ENCODE data around the gene AURKA. TPM values are rescaled to one million over a fixed set of nuclear protein-coding genes. Genes with fewer than 3 reads are reported as not detected.

Gene AURKA
- total RNA-seq: 3.2 TPM
- long read RNA-seq, partial matches to known transcripts: 1 of 11 reads
- long read RNA-seq, other reads (novel, unspliced or antisense): 3 of 11 reads

GRCh38 chr20:56392132-56392880, at the start of gene AURKA, which contains the start of gene CSTF1:
Gene AURKA (minus strand): TSS chr20:56392215. CDS start chr20:56388197, 4,018 bp downstream.
Gene CSTF1 (plus strand): TSS chr20:56392645. CDS start chr20:56395553, 2,908 bp downstream.
- intact Hi-C loops (cut with DNase I): loop anchor here (1.0 kb wide), 1 partner anchor 76 kb away; the partner anchor contains the start of gene RTF2
- DNase-seq (ENCODE audit: low spot score): peak; percentile 100

GRCh38 chr20:56440346-56441007, 48.5 kb upstream of the AURKA start:
- intact Hi-C loops (cut with DNase I): no loop called here
- DNase-seq (ENCODE audit: low spot score): no peak

- no peak for DNase-seq (ENCODE audit: low spot score)
- intact Hi-C loops (cut with DNase I): no loop called here
These were observed 47.8 kb upstream of the AURKA start for GRCh38 chr20:56439771-56440291.

- intact Hi-C loops (cut with DNase I): no loop called here
- no peak for DNase-seq (ENCODE audit: low spot score)
These were observed 46.3 kb upstream of the AURKA start for GRCh38 chr20:56438284-56438683.

- no peak for DNase-seq (ENCODE audit: low spot score)
- intact Hi-C loops (cut with DNase I): no loop called here
These were observed 45.4 kb upstream of the AURKA start for GRCh38 chr20:56437196-56437960.

GRCh38 chr20:56433880-56434255, 41.9 kb upstream of the AURKA start:
- intact Hi-C loops (cut with DNase I): no loop called here
- no peak for DNase-seq (ENCODE audit: low spot score)

GRCh38 chr20:56433221-56433879, 41.3 kb upstream of the AURKA start:
- intact Hi-C loops (cut with DNase I): no loop called here
- DNase-seq (ENCODE audit: low spot score): no peak

GRCh38 chr20:56431471-56431870, 39.5 kb upstream of the AURKA start:
- intact Hi-C loops (cut with DNase I): no loop called here
- DNase-seq (ENCODE audit: low spot score): no peak

GRCh38 chr20:56430957-56431356, 38.9 kb upstream of the AURKA start:
- no peak for DNase-seq (ENCODE audit: low spot score)
- intact Hi-C loops (cut with DNase I): no loop called here

- no peak for DNase-seq (ENCODE audit: low spot score)
- intact Hi-C loops (cut with DNase I): no loop called here
These were observed 38.4 kb upstream of the AURKA start for GRCh38 chr20:56430461-56430860.

- DNase-seq (ENCODE audit: low spot score): peak; percentile 36
- intact Hi-C loops (cut with DNase I): no loop called here
These were observed 37.9 kb upstream of the AURKA start for GRCh38 chr20:56429941-56430340.

GRCh38 chr20:56429502-56429901, 37.5 kb upstream of the AURKA start:
- peak; percentile 38 for DNase-seq (ENCODE audit: low spot score)
- intact Hi-C loops (cut with DNase I): no loop called here

- DNase-seq (ENCODE audit: low spot score): peak; percentile 66
- intact Hi-C loops (cut with DNase I): no loop called here
These were observed 36.9 kb upstream of the AURKA start for GRCh38 chr20:56428881-56429280.

- peak; percentile 6 for DNase-seq (ENCODE audit: low spot score)
These were observed 36.4 kb upstream of the AURKA start for GRCh38 chr20:56428410-56428809.

GRCh38 chr20:56427797-56428196, 35.8 kb upstream of the AURKA start:
- DNase-seq (ENCODE audit: low spot score): no peak
- intact Hi-C loops (cut with DNase I): no loop called here

More at GRCh38 chr20:56428410-56428809, 36.4 kb upstream of the AURKA start:
- intact Hi-C loops (cut with DNase I): no loop called here

GRCh38 chr20:56426926-56427325, 34.9 kb upstream of the AURKA start:
- intact Hi-C loops (cut with DNase I): no loop called here
- DNase-seq (ENCODE audit: low spot score): peak; percentile 15

- intact Hi-C loops (cut with DNase I): no loop called here
- DNase-seq (ENCODE audit: low spot score): peak; percentile 17
These were observed 34.0 kb upstream of the AURKA start for GRCh38 chr20:56426026-56426425.

- intact Hi-C loops (cut with DNase I): no loop called here
- no peak for DNase-seq (ENCODE audit: low spot score)
These were observed 32.9 kb upstream of the AURKA start for GRCh38 chr20:56424931-56425330.

- no peak for DNase-seq (ENCODE audit: low spot score)
- intact Hi-C loops (cut with DNase I): no loop called here
These were observed 31.9 kb upstream of the AURKA start for GRCh38 chr20:56423886-56424285.

Data from cardiac septum (tissue), 1 donor.